HepG2 (cell line): ENCODE measurements around the gene DDX6. TPM values are rescaled to one million over a fixed set of nuclear protein-coding genes. Genes with fewer than 3 reads are reported as not detected.

ENCODE experiments used
- AHR ChIP-seq: IDR thresholded peaks from 2 replicates; pipeline ENCODE4 v1.6.1; 2018; ENCODE audit warnings: missing genetic modification reagents, missing compliant biosample characterization
- ARNT ChIP-seq: fragments of 450-650 bp; IDR thresholded peaks from 2 replicates; pipeline ENCODE4 v1.6.1; 2017
- ATF4 ChIP-seq, 2 experiments: fragments of 450-650 bp in 1 of 2; sonication (generic) in 1 of 2; formaldehyde crosslinking; IDR thresholded peaks; 2 replicates each; pipeline versions ENCODE4 v1.5.0 to v1.8.0; 2020 to 2022; ENCODE audit warnings: mild to moderate bottlenecking in 1 of 2, missing genetic modification reagents in 1 of 2
- CCDC6 ChIP-seq: sonication (generic); formaldehyde crosslinking; IDR thresholded peaks from 2 replicates; pipeline ENCODE4 v1.8.1; 2022; ENCODE audit warnings: mild to moderate bottlenecking, missing genetic modification reagents, moderate library complexity
- DRAP1 ChIP-seq: IDR thresholded peaks from 2 replicates; pipeline ENCODE4 v1.6.1; 2016; ENCODE audit warnings: missing genetic modification reagents, missing compliant biosample characterization
- FOXA3 ChIP-seq: IDR thresholded peaks from 2 replicates; pipeline ENCODE4 v1.6.1; 2016; ENCODE audit warnings: missing genetic modification reagents, missing compliant biosample characterization
- GATAD1 ChIP-seq: IDR thresholded peaks from 2 replicates; pipeline ENCODE4 v1.6.1; 2016; ENCODE audit warnings: missing genetic modification reagents, missing compliant biosample characterization
- HDAC1 ChIP-seq: sonication (generic); formaldehyde crosslinking; IDR thresholded peaks from 2 replicates; pipeline ENCODE4 v1.5.1; 2020; ENCODE audit warnings: mild to moderate bottlenecking, missing genetic modification reagents
- HINFP ChIP-seq: sonication (generic); formaldehyde crosslinking; IDR thresholded peaks from 2 replicates; pipeline ENCODE4 v1.4.0; 2020; ENCODE audit warnings: low read depth, mild to moderate bottlenecking, missing genetic modification reagents
- KLF16 ChIP-seq, 2 experiments: sonication (generic) in 1 of 2; formaldehyde crosslinking in 1 of 2; IDR thresholded peaks; 2 replicates each; pipeline versions ENCODE4 v1.6.1 to v1.8.0; 2016 to 2023; ENCODE audit warnings: missing genetic modification reagents in 2 of 2, missing compliant biosample characterization in 1 of 2
- MEIS2 ChIP-seq: sonication (generic); formaldehyde crosslinking; IDR thresholded peaks from 2 replicates; pipeline ENCODE4 v1.9.0; 2021; ENCODE audit warnings: mild to moderate bottlenecking, missing genetic modification reagents
- MIXL1 ChIP-seq: IDR thresholded peaks from 2 replicates; pipeline ENCODE4 v1.6.1; 2016
- NFIB ChIP-seq: sonication (generic); formaldehyde crosslinking; IDR thresholded peaks from 2 replicates; pipeline ENCODE4 v1.9.0; 2021; ENCODE audit warnings: missing genetic modification reagents, mild to moderate bottlenecking, borderline replicate concordance
- NFIC ChIP-seq: IDR thresholded peaks from 2 replicates; pipeline ENCODE4 v1.6.1; 2012; ENCODE audit warnings: mild to moderate bottlenecking, low read length, inconsistent platforms
- NFRKB ChIP-seq: fragments of 450-650 bp; IDR thresholded peaks from 2 replicates; pipeline ENCODE4 v1.6.1; 2017
- NR2F6 ChIP-seq, 2 experiments: IDR thresholded peaks; 2 replicates each; pipeline ENCODE4 v1.6.1; 2016; ENCODE audit warnings: antibody characterized with exemption in 1 of 2, mild to moderate bottlenecking in 1 of 2
- PPARG ChIP-seq: conservative IDR thresholded peaks from 2 replicates; pipeline ENCODE4 v1.6.1; 2016; ENCODE audit warnings: missing biosample characterization, missing genetic modification reagents
- SOX13 ChIP-seq, 3 experiments: fragments of 450-650 bp in 1 of 3; sonication (generic) in 1 of 3; formaldehyde crosslinking in 1 of 3; IDR thresholded peaks in 2 of 3; conservative IDR thresholded peaks in 1 of 3; 2 replicates each; pipeline versions ENCODE4 v1.5.0 to v1.6.1; 2016 to 2020; ENCODE audit warnings: antibody characterized with exemption in 1 of 3, mild to moderate bottlenecking in 1 of 3, missing compliant biosample characterization in 1 of 3, missing genetic modification reagents in 1 of 3, moderate library complexity in 1 of 3
- SOX5 ChIP-seq: IDR thresholded peaks from 2 replicates; pipeline ENCODE4 v1.6.1; 2016; ENCODE audit warnings: borderline replicate concordance
- ZC3H13 ChIP-seq: sonication (generic); formaldehyde crosslinking; IDR thresholded peaks from 2 replicates; pipeline ENCODE4 v1.8.1; 2023; ENCODE audit warnings: mild to moderate bottlenecking, missing genetic modification reagents, moderate library complexity
- ZKSCAN8 ChIP-seq: IDR thresholded peaks from 2 replicates; pipeline ENCODE4 v1.6.1; 2016; ENCODE audit warnings: borderline replicate concordance, missing genetic modification reagents, missing compliant biosample characterization
- ZMAT5 ChIP-seq: sonication (generic); formaldehyde crosslinking; IDR thresholded peaks from 2 replicates; pipeline ENCODE4 v1.5.0; 2020; ENCODE audit warnings: mild to moderate bottlenecking, low read depth, missing genetic modification reagents, borderline replicate concordance
- ZNF580 ChIP-seq: IDR thresholded peaks from 2 replicates; pipeline ENCODE4 v1.6.1; 2016; ENCODE audit warnings: low read depth, borderline replicate concordance
- ZNF746 ChIP-seq: sonication (generic); formaldehyde crosslinking; IDR thresholded peaks from 2 replicates; pipeline ENCODE4 v1.8.0; 2022; ENCODE audit warnings: mild to moderate bottlenecking, missing genetic modification reagents
- ZNF780A ChIP-seq: sonication (generic); formaldehyde crosslinking; IDR thresholded peaks from 2 replicates; pipeline ENCODE4 v1.8.0; 2022; ENCODE audit warnings: mild to moderate bottlenecking, missing genetic modification reagents, moderate library complexity
- ZNF841 ChIP-seq: sonication (generic); formaldehyde crosslinking; IDR thresholded peaks from 2 replicates; pipeline ENCODE4 v1.8.1; 2023; ENCODE audit warnings: missing genetic modification reagents, borderline replicate concordance
- polyA plus RNA-seq, 8 experiments: library from polyadenylated mRNA; depleted of rRNA in 3 of 8; stranded (reverse) in 7 of 8; unstranded in 1 of 8; fragments of >200 nt; fragmentation: Illumina TruSeq in 4 of 8; extraction: Trizol in 4 of 8; gene quantifications; 2 replicates each; pipeline versions ENCODE4 v1.2.1 to v1.2.3, GENCODE V29; 2011 to 2016; ENCODE audit warnings: low read depth in 4 of 8, missing spikeins in 1 of 8, mixed read lengths in 1 of 8; ENCODE audit not compliant: insufficient read depth in 1 of 8
- total RNA-seq, 5 experiments: library from RNA; depleted of rRNA; stranded (reverse); fragments of >200 nt; fragmentation: Illumina TruSeq; extraction: Trizol; gene quantifications; 2 replicates each; pipeline ENCODE4 v1.2.3, GENCODE V29; 2016; ENCODE audit warnings: low read depth in 1 of 5

The DDX6 gene
- total and polyA plus RNA-seq, 2 of the 13 experiments (the other 11 are each of a cell fraction or from before 2014, with no cell fraction given) = 20.9 to 59.2 TPM

- TF ChIP-seq HDAC1 (no peak), SOX13 (IDR thresholded peaks at IDR 0.05) (no peak), SOX13 (CRISPR knock-in tag; conservative IDR thresholded peaks at IDR 0.05 in 1 of 2, IDR thresholded peaks at IDR 0.05 in 1 of 2) (peak in 1 of 2 experiments; percentile 17; a peak in 1 of 4 replicates), MIXL1 (CRISPR knock-in tag) (peak; percentile 49; the same call in 1 of the 2 replicates), ZC3H13 (CRISPR knock-in tag) (peak; percentile 61; the same call in 1 of the 2 replicates), NFIB (CRISPR knock-in tag) (no peak), ZNF746 (CRISPR knock-in tag) (no peak), NR2F6 (IDR thresholded peaks at IDR 0.05) (peak; percentile 83), NR2F6 (CRISPR knock-in tag; IDR thresholded peaks at IDR 0.05) (peak; percentile 49; the same call in 1 of the 2 replicates), FOXA3 (CRISPR knock-in tag) (0 out of 2 replicates have a peak, but pooled peaks have one; percentile 32), MEIS2 (CRISPR knock-in tag) (no peak), ATF4 (CRISPR knock-in tag; IDR thresholded peaks at IDR 0.05) (0 out of 4 replicates have a peak, but pooled peaks of 1 of the 2 experiments have one; percentile 45), ZKSCAN8 (0 out of 2 replicates have a peak, but pooled peaks have one; percentile 35), GATAD1 (CRISPR knock-in tag) (peak; percentile 28; the same call in 1 of the 2 replicates), NFIC (no peak), ARNT (no peak), SOX5 (peak; percentile 49; the same call in 1 of the 2 replicates), ZNF841 (CRISPR knock-in tag) (no peak), KLF16 (CRISPR knock-in tag; IDR thresholded peaks at IDR 0.05) (peak in 1 of 2 experiments; percentile 38; a peak in 1 of 4 replicates), DRAP1 (CRISPR knock-in tag) (peak; percentile 94), ZMAT5 (CRISPR knock-in tag) (no peak), HINFP (CRISPR knock-in tag) (no peak), ZNF780A (CRISPR knock-in tag) (no peak), ZNF580 (CRISPR knock-in tag) (0 out of 2 replicates have a peak, but pooled peaks have one; percentile 32), NFRKB (no peak), CCDC6 (CRISPR knock-in tag) (no peak), PPARG (CRISPR knock-in tag) (peak; percentile 86), AHR (CRISPR knock-in tag) (no peak)
Measured at GRCh38 chr11:118792570-118793124, 1.7 kb upstream of the DDX6 start (continued).
